ENCODE measurements around the gene PTGER1.

Gene PTGER1

GRCh38 chr19:14480700-14481079 is 5.5 kb upstream of the PTGER1 start:
- H3K36me3 ChIP-seq (ENCODE audit: control insufficient read depth, insufficient read depth, low read length): peaks cover 64% of the 10 kb centered on the region

GRCh38 chr19:14479975-14480699 is 5.0 kb upstream of the PTGER1 start:
- 63 to 73% methylated on average over 33 to 39 of the region's 43 CpGs for WGBS, 2 experiments (ENCODE audit: insufficient coverage in 2 of 2)
- H3K4me3 ChIP-seq (ENCODE audit: extremely low read depth, insufficient read depth, low read length, poor library complexity, severe bottlenecking): no peak overlapping the region
- H3K4me1 ChIP-seq (ENCODE audit: control insufficient read depth, insufficient read depth, low read length, poor library complexity, severe bottlenecking): peaks cover 24% of the 10 kb centered on the region
- H3K9me3 ChIP-seq (ENCODE audit: control insufficient read depth, low read length): no peaks in the 10 kb centered on the region
- peaks cover 61% of the 10 kb centered on the region for H3K36me3 ChIP-seq (ENCODE audit: control insufficient read depth, insufficient read depth, low read length)
- no peak overlapping the region for H3K27ac ChIP-seq (ENCODE audit: low read depth, low read length, severe bottlenecking)

More at GRCh38 chr19:14480700-14481079, 5.5 kb upstream of the PTGER1 start:
- no peak overlapping the region for H3K27ac ChIP-seq (ENCODE audit: low read depth, low read length, severe bottlenecking)
- WGBS, 2 experiments (ENCODE audit: insufficient coverage in 2 of 2): 89% methylated on average over 1 to 3 of the region's 5 CpGs
- H3K4me1 ChIP-seq (ENCODE audit: control insufficient read depth, insufficient read depth, low read length, poor library complexity, severe bottlenecking): peaks cover 19% of the 10 kb centered on the region
- H3K4me3 ChIP-seq (ENCODE audit: extremely low read depth, insufficient read depth, low read length, poor library complexity, severe bottlenecking): no peak overlapping the region
- H3K9me3 ChIP-seq (ENCODE audit: control insufficient read depth, low read length): no peaks in the 10 kb centered on the region

DNA sequence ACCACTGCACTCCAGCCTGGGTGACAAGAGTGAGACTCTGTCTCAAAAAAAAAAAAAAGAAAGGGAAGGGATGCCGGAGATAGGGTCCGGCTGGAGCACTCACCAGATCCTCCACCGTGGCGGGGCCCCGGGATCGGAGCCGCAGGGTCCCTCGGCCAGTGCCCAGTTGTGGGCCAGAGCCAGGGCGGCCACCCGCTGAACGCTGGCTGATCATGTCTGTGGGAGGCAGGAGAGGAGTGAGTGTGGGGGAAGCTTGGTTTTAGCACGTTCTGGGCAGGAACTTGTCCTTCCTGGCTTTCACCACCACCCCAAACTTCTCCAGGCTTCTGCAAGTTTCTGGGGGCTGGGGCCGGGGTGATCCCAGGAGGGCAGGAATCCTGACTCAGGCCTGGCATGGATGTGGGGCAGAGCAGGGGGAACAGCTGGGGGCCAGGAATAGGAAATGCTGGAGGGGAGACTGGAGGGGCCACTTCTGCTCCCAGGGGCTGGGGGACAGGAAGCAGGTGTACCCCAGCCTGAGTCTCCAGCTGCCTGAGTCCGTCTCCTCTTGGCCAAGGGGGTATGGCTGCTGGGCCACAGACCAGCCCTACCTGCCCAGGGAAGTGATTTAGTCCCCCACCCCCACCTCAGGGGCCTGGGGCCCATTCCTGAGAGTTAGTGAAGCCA is 4.3 kb upstream of the PTGER1 start:
- Histone ChIP-seq H3K27ac (ENCODE audit: low read depth, low read length, severe bottlenecking) (no peak overlapping the region), H3K9me3 (ENCODE audit: control insufficient read depth, low read length) (no peaks in the 10 kb centered on the region), H3K36me3 (ENCODE audit: control insufficient read depth, insufficient read depth, low read length) (peaks cover 55% of the 10 kb centered on the region), H3K4me1 (ENCODE audit: control insufficient read depth, insufficient read depth, low read length, poor library complexity, severe bottlenecking) (peaks cover 29% of the 10 kb centered on the region), H3K4me3 (ENCODE audit: extremely low read depth, insufficient read depth, low read length, poor library complexity, severe bottlenecking) (no peak overlapping the region)
- 83 to 90% methylated on average over 4 to 6 of the region's 14 CpGs for WGBS, 2 experiments (ENCODE audit: insufficient coverage in 2 of 2)

DNA sequence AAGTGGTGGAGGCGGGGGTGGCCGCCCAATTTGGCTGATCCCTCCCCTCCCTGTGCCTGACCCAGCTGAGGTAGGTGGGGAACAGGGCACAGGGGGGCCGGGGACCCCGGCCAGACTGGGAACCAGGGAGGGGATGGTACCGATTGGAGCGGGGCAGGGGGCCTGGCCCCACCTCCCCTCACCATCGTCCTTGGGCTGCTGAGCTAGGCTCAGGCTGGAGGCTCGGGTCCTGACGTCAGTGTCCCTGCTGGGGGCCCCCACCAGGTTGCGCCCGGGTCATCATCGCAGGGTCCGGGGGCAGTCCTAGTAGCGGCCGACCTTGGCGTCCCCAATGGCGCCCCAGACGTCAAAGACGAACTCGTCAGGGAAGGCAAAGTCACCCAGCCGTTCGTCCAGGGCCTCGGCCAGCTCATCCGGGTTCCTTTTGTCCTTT is 3.0 kb upstream of the PTGER1 start:
- Histone ChIP-seq H3K27ac (ENCODE audit: low read depth, low read length, severe bottlenecking) (no peak overlapping the region), H3K4me3 (ENCODE audit: extremely low read depth, insufficient read depth, low read length, poor library complexity, severe bottlenecking) (no peak overlapping the region), H3K36me3 (ENCODE audit: control insufficient read depth, insufficient read depth, low read length) (peaks cover 45% of the 10 kb centered on the region), H3K9me3 (ENCODE audit: control insufficient read depth, low read length) (no peaks in the 10 kb centered on the region), H3K4me1 (ENCODE audit: control insufficient read depth, insufficient read depth, low read length, poor library complexity, severe bottlenecking) (peaks cover 29% of the 10 kb centered on the region)
- WGBS, 2 experiments (ENCODE audit: insufficient coverage in 2 of 2): 96 to 97% methylated on average over 16 to 18 of the region's 24 CpGs

DNA sequence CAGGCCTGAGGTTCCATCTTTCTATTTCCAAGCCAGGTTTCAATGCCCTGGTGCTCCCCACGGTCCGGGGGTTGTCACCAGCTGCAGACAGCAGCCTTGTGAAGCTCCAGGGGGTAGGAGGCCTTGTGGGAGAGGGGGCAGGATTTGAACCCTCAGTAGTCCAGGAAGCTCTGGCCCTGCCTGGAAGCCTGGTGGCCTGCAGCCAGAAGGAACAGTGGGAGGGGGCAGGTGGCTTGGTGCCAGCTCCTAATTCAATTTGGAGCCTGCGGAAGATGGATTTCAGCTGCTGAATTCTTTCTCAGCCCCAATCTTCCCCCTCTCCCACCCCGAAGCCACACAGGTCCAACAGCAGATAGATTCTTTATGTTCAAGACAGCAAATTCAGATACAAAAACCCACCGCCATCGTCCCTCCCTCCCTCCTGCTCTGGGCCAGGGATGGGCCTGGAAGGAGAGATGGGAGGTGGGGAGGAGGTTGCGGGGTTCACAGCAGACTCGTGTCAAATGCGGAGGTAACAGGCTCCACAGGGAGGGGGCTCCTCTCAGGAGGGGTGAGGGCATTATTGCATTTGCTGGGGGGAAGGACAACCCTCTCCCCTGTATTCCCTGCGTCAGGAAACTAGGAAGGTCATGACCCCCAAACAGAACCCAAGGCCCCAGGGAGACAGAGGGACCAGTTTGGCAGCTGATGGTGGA is 2.4 kb upstream of the PTGER1 start:
- H3K36me3 ChIP-seq (ENCODE audit: control insufficient read depth, insufficient read depth, low read length): peaks cover 40% of the 10 kb centered on the region
- 85 to 90% methylated on average over 2 to 3 of the region's 10 CpGs for WGBS, 2 experiments (ENCODE audit: insufficient coverage in 2 of 2)
- peaks cover 29% of the 10 kb centered on the region for H3K4me1 ChIP-seq (ENCODE audit: control insufficient read depth, insufficient read depth, low read length, poor library complexity, severe bottlenecking)
- H3K4me3 ChIP-seq (ENCODE audit: extremely low read depth, insufficient read depth, low read length, poor library complexity, severe bottlenecking): no peak overlapping the region
- no peak overlapping the region for H3K27ac ChIP-seq (ENCODE audit: low read depth, low read length, severe bottlenecking)
- no peaks in the 10 kb centered on the region for H3K9me3 ChIP-seq (ENCODE audit: control insufficient read depth, low read length)

DNA sequence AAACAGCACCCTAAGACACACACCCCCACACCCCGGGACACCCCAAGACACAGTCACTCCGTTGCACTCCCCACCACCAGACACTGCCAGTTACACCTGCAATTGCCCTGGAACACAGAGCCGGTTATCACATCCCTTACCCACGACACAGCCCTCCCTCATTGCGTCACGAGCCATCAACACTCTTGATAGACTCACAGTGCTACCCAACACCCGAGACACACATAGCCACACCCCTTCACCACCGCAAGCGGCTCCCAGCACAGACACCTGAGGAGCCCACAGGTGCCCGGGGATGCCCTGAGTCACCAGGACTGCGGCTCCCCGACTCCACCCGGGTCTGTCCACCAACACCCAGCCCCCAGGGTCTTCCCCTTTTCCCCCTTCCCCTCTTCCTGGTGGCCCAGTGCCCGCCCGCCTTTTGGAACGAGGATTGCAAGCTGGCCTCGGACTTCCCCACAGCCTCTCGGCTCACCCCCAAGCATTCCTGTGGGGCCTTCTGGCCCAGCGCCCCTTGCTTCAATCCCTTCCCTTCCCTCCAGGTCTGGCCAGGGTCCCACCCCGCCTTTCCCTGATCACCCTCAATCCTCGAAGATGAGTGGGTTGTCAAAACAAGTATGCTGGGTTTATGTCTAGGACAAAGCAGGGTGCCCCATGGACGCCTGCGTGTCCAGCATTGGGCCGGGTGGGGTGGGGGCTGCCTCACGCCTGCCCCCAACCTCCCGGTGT is 1.7 kb upstream of the PTGER1 start:
- H3K36me3 ChIP-seq (ENCODE audit: control insufficient read depth, insufficient read depth, low read length): peaks cover 32% of the 10 kb centered on the region
- 86 to 90% methylated on average over 19 to 22 of the region's 26 CpGs for WGBS, 2 experiments (ENCODE audit: insufficient coverage in 2 of 2)

GRCh38 chr19:14476327-14476672 is 1.1 kb upstream of the PTGER1 start:
- H3K27ac ChIP-seq (ENCODE audit: low read depth, low read length, severe bottlenecking): no peak overlapping the region
- H3K4me3 ChIP-seq (ENCODE audit: extremely low read depth, insufficient read depth, low read length, poor library complexity, severe bottlenecking): no peak overlapping the region
- no peaks in the 10 kb centered on the region for H3K9me3 ChIP-seq (ENCODE audit: control insufficient read depth, low read length)
- WGBS, 2 experiments (ENCODE audit: insufficient coverage in 2 of 2): 91 to 93% methylated on average over 3 to 4 of the region's 7 CpGs
- H3K36me3 ChIP-seq (ENCODE audit: control insufficient read depth, insufficient read depth, low read length): peaks cover 31% of the 10 kb centered on the region
- peaks cover 29% of the 10 kb centered on the region for H3K4me1 ChIP-seq (ENCODE audit: control insufficient read depth, insufficient read depth, low read length, poor library complexity, severe bottlenecking)

More for the DNA sequence above, 1.7 kb upstream of the PTGER1 start:
- peaks cover 29% of the 10 kb centered on the region for H3K4me1 ChIP-seq (ENCODE audit: control insufficient read depth, insufficient read depth, low read length, poor library complexity, severe bottlenecking)
- no peak overlapping the region for H3K27ac ChIP-seq (ENCODE audit: low read depth, low read length, severe bottlenecking)
- H3K4me3 ChIP-seq (ENCODE audit: extremely low read depth, insufficient read depth, low read length, poor library complexity, severe bottlenecking): no peak overlapping the region
- H3K9me3 ChIP-seq (ENCODE audit: control insufficient read depth, low read length): no peaks in the 10 kb centered on the region

GRCh38 chr19:14474827-14475226 is 327 bp downstream of the PTGER1 start:
- Histone ChIP-seq H3K9me3 (ENCODE audit: control insufficient read depth, low read length) (no peaks in the 10 kb centered on the region), H3K27ac (ENCODE audit: low read depth, low read length, severe bottlenecking) (no peak overlapping the region), H3K4me3 (ENCODE audit: extremely low read depth, insufficient read depth, low read length, poor library complexity, severe bottlenecking) (no peak overlapping the region), H3K4me1 (ENCODE audit: control insufficient read depth, insufficient read depth, low read length, poor library complexity, severe bottlenecking) (peaks cover 24% of the 10 kb centered on the region), H3K36me3 (ENCODE audit: control insufficient read depth, insufficient read depth, low read length) (peaks cover 27% of the 10 kb centered on the region)
- 84 to 87% methylated on average over 6 to 8 of the region's 12 CpGs for WGBS, 2 experiments (ENCODE audit: insufficient coverage in 2 of 2)

DNA sequence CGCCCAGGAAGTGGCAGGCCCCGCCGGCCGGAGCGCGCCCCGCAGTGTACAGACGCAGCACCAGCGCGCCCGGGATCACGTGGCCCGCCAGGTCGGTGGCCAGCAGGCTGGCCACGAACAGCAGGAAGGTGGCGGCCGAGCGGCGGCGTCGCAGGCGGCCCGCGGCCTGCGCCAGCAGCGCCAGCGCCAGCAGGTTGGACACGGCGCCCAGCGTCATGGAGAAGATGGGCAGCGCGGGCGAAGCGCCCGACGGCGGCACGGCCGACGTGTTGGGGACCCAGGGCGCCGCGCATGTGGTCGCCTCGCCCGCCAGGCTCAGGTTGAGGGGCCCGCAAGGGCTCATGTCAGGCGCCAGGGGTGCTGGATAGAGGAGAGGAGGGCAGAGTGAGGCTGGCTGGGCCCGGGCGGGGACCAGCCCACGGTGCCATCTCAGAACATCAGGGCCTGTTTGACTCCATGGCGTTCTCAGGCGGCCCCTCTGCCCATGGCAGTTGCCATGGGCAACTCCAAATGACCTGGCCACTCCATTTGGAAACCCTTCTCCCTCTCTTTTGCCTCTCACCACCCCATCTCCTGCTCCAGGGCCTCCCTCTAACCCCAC is 1.1 kb downstream of the PTGER1 start:
- Histone ChIP-seq H3K4me1 (ENCODE audit: control insufficient read depth, insufficient read depth, low read length, poor library complexity, severe bottlenecking) (peaks cover 24% of the 10 kb centered on the region), H3K9me3 (ENCODE audit: control insufficient read depth, low read length) (no peaks in the 10 kb centered on the region), H3K27ac (ENCODE audit: low read depth, low read length, severe bottlenecking) (no peak overlapping the region), H3K36me3 (ENCODE audit: control insufficient read depth, insufficient read depth, low read length) (peaks cover 28% of the 10 kb centered on the region), H3K4me3 (ENCODE audit: extremely low read depth, insufficient read depth, low read length, poor library complexity, severe bottlenecking) (no peak overlapping the region)
- 96 to 97% methylated on average over 53 of the region's 53 CpGs for WGBS, 2 experiments (ENCODE audit: insufficient coverage in 2 of 2)
